HEK293 (cell line): Measurements from ENCODE around the gene LARGE1.
A peak's percentile ranks its signal among the peaks of the same experiment; 100 is the strongest.

Source experiments
- CTCF ChIA-PET: fragments of 350-600 bp; formaldehyde crosslinking; extraction: SDS; loops from one replicate; lab custom pipeline; 2021; ENCODE audit warnings: antibody characterized with exemption; lab: Yijun Ruan, JAX
- POLR2A ChIA-PET: fragments of 300-600 bp; formaldehyde crosslinking; extraction: SDS; loops from one replicate; lab custom pipeline; 2020; ENCODE audit warnings: antibody characterized with exemption, inconsistent platforms; lab: Yijun Ruan, JAX
- H3K27ac ChIP-seq: fragments of 200-500 bp; sonication (Bioruptor generic); 2 replicates; pipeline ENCODE4 v1.5.1; 2014; ENCODE audit warnings: low read depth, low read length, control low read depth, inconsistent platforms; ENCODE audit errors: extremely low read depth
- H3K36me3 ChIP-seq, 2 experiments: fragments of 200-500 bp in 1 of 2; sonication (Bioruptor generic) in 1 of 2; 1 replicate in 1 of 2; 2 replicates in 1 of 2; pipeline ENCODE4 v1.5.1; 2014 to 2017; ENCODE audit warnings: inconsistent platforms in 2 of 2, low read length in 2 of 2; ENCODE audit not compliant: control insufficient read depth in 2 of 2, insufficient read depth in 1 of 2
- H3K4me1 ChIP-seq: fragments of 200-500 bp; sonication (Bioruptor generic); 2 replicates; pipeline ENCODE4 v1.5.1; 2014; ENCODE audit warnings: mild to moderate bottlenecking, low read length, inconsistent platforms; ENCODE audit not compliant: control insufficient read depth, insufficient read depth
- H3K4me3 ChIP-seq: 2 replicates; pipeline ENCODE4 v1.5.1; 2011; ENCODE audit warnings: low read depth, mild to moderate bottlenecking, control low read depth, low read length, moderate library complexity
- H3K9me3 ChIP-seq: fragments of 200-500 bp; sonication (Bioruptor generic); 2 replicates; pipeline ENCODE4 v1.5.1; 2014; ENCODE audit warnings: low read depth, low read length, inconsistent platforms; ENCODE audit not compliant: control insufficient read depth, insufficient read depth
- GLIS2 ChIP-seq: fragments of 450-650 bp; formaldehyde crosslinking; IDR thresholded peaks from 2 replicates; pipeline ENCODE4 v1.5.1; 2016; ENCODE audit warnings: missing biosample characterization, missing genetic modification characterization
- HOXD13 ChIP-seq: sonication (generic); formaldehyde crosslinking; IDR thresholded peaks from 2 replicates; pipeline ENCODE4 v1.8.0; 2022; ENCODE audit warnings: missing genetic modification reagents, borderline replicate concordance
- KLF10 ChIP-seq: fragments of 450-650 bp; IDR thresholded peaks from 2 replicates; pipeline ENCODE4 v1.5.1; 2018; ENCODE audit warnings: missing biosample characterization, mild to moderate bottlenecking, missing genetic modification characterization
- MEIS1 ChIP-seq: sonication (generic); formaldehyde crosslinking; IDR thresholded peaks from 2 replicates; pipeline ENCODE4 v1.8.1; 2022; ENCODE audit warnings: missing genetic modification reagents, mild to moderate bottlenecking, borderline replicate concordance
- PRDM6 ChIP-seq: fragments of 450-650 bp; formaldehyde crosslinking; IDR thresholded peaks from 2 replicates; pipeline ENCODE4 v1.5.1; 2017; ENCODE audit warnings: missing biosample characterization, missing genetic modification characterization
- REPIN1 ChIP-seq: fragments of 450-650 bp; formaldehyde crosslinking; IDR thresholded peaks from 2 replicates; pipeline ENCODE4 v1.5.1; 2017; ENCODE audit warnings: missing biosample characterization, missing genetic modification characterization, low read depth
- SP3 ChIP-seq: fragments of 450-650 bp; formaldehyde crosslinking; IDR thresholded peaks from 2 replicates; pipeline ENCODE4 v1.5.1; 2016; ENCODE audit warnings: missing biosample characterization, missing genetic modification characterization
- TCF7L2 ChIP-seq: IDR thresholded peaks from 2 replicates; pipeline ENCODE4 v1.6.1; 2011; ENCODE audit warnings: low read depth, mild to moderate bottlenecking, inconsistent platforms, low read length, moderate library complexity, borderline replicate concordance
- ZBTB6 ChIP-seq: fragments of 450-650 bp; formaldehyde crosslinking; IDR thresholded peaks from 2 replicates; pipeline ENCODE4 v1.5.1; 2017; ENCODE audit warnings: missing biosample characterization, missing genetic modification characterization
- ZNF114 ChIP-seq: fragments of 450-650 bp; formaldehyde crosslinking; IDR thresholded peaks from 2 replicates; pipeline ENCODE4 v1.5.0; 2017; ENCODE audit warnings: missing biosample characterization, missing genetic modification characterization
- ZNF133 ChIP-seq: fragments of 450-650 bp; formaldehyde crosslinking; IDR thresholded peaks from 2 replicates; pipeline ENCODE4 v1.5.1; 2016; ENCODE audit warnings: missing biosample characterization, missing genetic modification characterization
- ZNF148 ChIP-seq: fragments of 450-650 bp; formaldehyde crosslinking; IDR thresholded peaks from 2 replicates; pipeline ENCODE4 v1.5.0; 2017; ENCODE audit warnings: missing biosample characterization, missing genetic modification characterization, borderline replicate concordance
- ZNF174 ChIP-seq: fragments of 450-650 bp; formaldehyde crosslinking; IDR thresholded peaks from 2 replicates; pipeline ENCODE4 v1.5.0; 2017; ENCODE audit warnings: missing biosample characterization, mild to moderate bottlenecking, missing genetic modification characterization
- ZNF366 ChIP-seq: fragments of 450-650 bp; formaldehyde crosslinking; conservative IDR thresholded peaks from 2 replicates; pipeline ENCODE4 v1.5.1; 2016; ENCODE audit warnings: missing biosample characterization, missing genetic modification characterization
- ZNF398 ChIP-seq: fragments of 450-650 bp; formaldehyde crosslinking; IDR thresholded peaks from 2 replicates; pipeline ENCODE4 v1.5.1; 2017; ENCODE audit warnings: missing biosample characterization, missing genetic modification characterization
- ZNF433 ChIP-seq: fragments of 450-650 bp; formaldehyde crosslinking; IDR thresholded peaks from 2 replicates; pipeline ENCODE4 v1.5.1; 2016; ENCODE audit warnings: missing biosample characterization, missing genetic modification characterization, low read depth
- ZNF530 ChIP-seq: fragments of 450-650 bp; formaldehyde crosslinking; IDR thresholded peaks from 2 replicates; pipeline ENCODE4 v1.5.1; 2016; ENCODE audit warnings: low read depth, missing biosample characterization, missing genetic modification characterization
- ZNF580 ChIP-seq: fragments of 450-650 bp; formaldehyde crosslinking; IDR thresholded peaks from 2 replicates; pipeline ENCODE4 v1.5.1; 2016; ENCODE audit warnings: missing biosample characterization, missing genetic modification characterization
- ZNF76 ChIP-seq: fragments of 450-650 bp; formaldehyde crosslinking; IDR thresholded peaks from 2 replicates; pipeline ENCODE4; 2016; ENCODE audit warnings: low read depth, missing biosample characterization, missing genetic modification characterization, borderline replicate concordance
- ZNF768 ChIP-seq: fragments of 450-650 bp; formaldehyde crosslinking; IDR thresholded peaks from 2 replicates; pipeline ENCODE4 v1.5.1; 2018; ENCODE audit warnings: missing biosample characterization, mild to moderate bottlenecking, missing genetic modification characterization
- ZNF776 ChIP-seq: fragments of 450-650 bp; formaldehyde crosslinking; IDR thresholded peaks from 2 replicates; pipeline ENCODE4 v1.5.0; 2017; ENCODE audit warnings: missing biosample characterization, missing genetic modification characterization, borderline replicate concordance
- ZNF843 ChIP-seq: fragments of 450-650 bp; formaldehyde crosslinking; IDR thresholded peaks from 2 replicates; pipeline ENCODE4 v1.5.1; 2016; ENCODE audit warnings: missing biosample characterization, missing genetic modification characterization

The LARGE1 gene

GRCh38 chr22:33588860-33589259, 331.4 kb downstream of the LARGE1 start:
- no peak overlapping the region for H3K4me3 ChIP-seq
- H3K4me1 ChIP-seq: no peaks in the 10 kb centered on the region
- H3K9me3 ChIP-seq: no peaks in the 10 kb centered on the region
- H3K27ac ChIP-seq: no peak overlapping the region
- CTCF ChIA-PET: interaction anchor here (0.5 to 1.5 kb wide), 3 partner anchors 9 to 315 kb away, joined by 3 to 7 read pairs (median 3); no protein-coding TSS in a partner anchor
- H3K36me3 ChIP-seq: no peaks in the 10 kb centered on the region
- POLR2A ChIA-PET: no interaction called here
- TF ChIP-seq ZNF398 (tag by site-specific recombination): no peak
- TF ChIP-seq ZNF366 (tag by site-specific recombination): no peak
- no peak for TF ChIP-seq SP3
- TF ChIP-seq ZNF843: no peak
- TF ChIP-seq HOXD13 (CRISPR knock-in tag): no peak
- no peak for TF ChIP-seq ZNF768 (tag by site-specific recombination)
- TF ChIP-seq ZNF530: 0 out of 2 replicates have a peak, but pooled peaks have one; percentile 49
- no peak for TF ChIP-seq GLIS2 (tag by site-specific recombination)

GRCh38 chr22:33584152-33584551, 336.1 kb downstream of the LARGE1 start:
- H3K4me3 ChIP-seq: no peak overlapping the region
- no peaks in the 10 kb centered on the region for H3K4me1 ChIP-seq
- POLR2A ChIA-PET: no interaction called here
- H3K27ac ChIP-seq: no peak overlapping the region
- CTCF ChIA-PET: interaction anchor here (0.6 to 2.8 kb wide), 5 partner anchors 14 to 284 kb away, joined by 3 to 11 read pairs (median 3); no protein-coding TSS in a partner anchor
- no peaks in the 10 kb centered on the region for H3K36me3 ChIP-seq
- H3K9me3 ChIP-seq: no peaks in the 10 kb centered on the region
- no peak for TF ChIP-seq TCF7L2
- no peak for TF ChIP-seq ZNF433 (tag by site-specific recombination)
- TF ChIP-seq SP3: no peak
- TF ChIP-seq REPIN1: no peak
- no peak for TF ChIP-seq PRDM6 (tag by site-specific recombination)
- TF ChIP-seq ZNF776 (tag by site-specific recombination): no peak
- no peak for TF ChIP-seq ZNF174 (tag by site-specific recombination)
- no peak for TF ChIP-seq ZNF114 (tag by site-specific recombination)
- TF ChIP-seq ZNF133 (tag by site-specific recombination): no peak
- TF ChIP-seq KLF10 (tag by site-specific recombination): no peak
- TF ChIP-seq ZBTB6 (tag by site-specific recombination): no peak
- TF ChIP-seq ZNF148 (tag by site-specific recombination): no peak
- no peak for TF ChIP-seq ZNF580 (tag by site-specific recombination)
- TF ChIP-seq MEIS1 (CRISPR knock-in tag): no peak
- TF ChIP-seq ZNF76: no peak
- TF ChIP-seq, all 188 proteins: peak for 0
